Cerebellar nuclear complex (tissue), 1 donor: ENCODE results near the gene S100A12.
"Not testable (repeated sequence)": the region's sequence is repeated elsewhere in the genome, so short reads cannot be mapped to it uniquely, and the experiment has no call there.

Experiments used
- DNase-seq, 2 experiments: peaks; one replicate each; lab custom pipeline; 2025; lab: John Stamatoyannopoulos, UW

S100A12 gene

DNA sequence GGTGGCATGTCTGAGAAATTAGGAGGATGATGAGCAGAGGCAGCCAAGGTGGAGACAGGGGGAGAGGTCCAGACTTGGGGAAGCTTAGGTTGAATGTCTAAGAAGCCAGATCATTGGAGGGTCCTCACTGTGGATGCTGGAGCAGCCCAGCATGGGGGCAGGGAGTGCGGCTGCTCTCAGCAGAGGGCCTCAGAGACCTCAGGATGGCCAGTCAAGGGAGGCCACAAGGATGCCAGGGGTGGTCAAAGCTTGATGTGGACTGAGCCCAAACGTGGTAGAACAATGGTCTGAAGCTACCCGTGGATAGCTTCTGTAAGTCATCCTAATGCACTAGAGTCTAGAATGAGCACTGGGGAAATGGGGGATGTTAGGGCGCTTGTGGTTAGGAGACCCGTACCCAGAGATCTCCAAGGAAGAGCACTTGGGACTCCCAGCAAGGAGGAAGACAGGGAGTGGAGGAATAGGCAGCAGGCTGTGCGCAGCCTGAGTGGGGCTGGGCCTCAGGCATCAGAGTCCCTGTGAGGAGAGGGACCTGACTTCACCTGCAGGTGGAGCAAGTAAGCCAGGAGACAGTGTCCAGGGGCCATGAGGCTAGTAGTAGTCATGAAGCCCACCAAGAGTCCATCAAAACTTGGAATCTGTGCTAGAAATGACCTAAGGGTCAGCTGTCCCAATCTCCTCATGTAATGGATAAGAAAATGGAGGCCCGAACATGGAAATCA lies 22.0 kb downstream of the S100A12 start:
- DNase-seq = no peak

DNA sequence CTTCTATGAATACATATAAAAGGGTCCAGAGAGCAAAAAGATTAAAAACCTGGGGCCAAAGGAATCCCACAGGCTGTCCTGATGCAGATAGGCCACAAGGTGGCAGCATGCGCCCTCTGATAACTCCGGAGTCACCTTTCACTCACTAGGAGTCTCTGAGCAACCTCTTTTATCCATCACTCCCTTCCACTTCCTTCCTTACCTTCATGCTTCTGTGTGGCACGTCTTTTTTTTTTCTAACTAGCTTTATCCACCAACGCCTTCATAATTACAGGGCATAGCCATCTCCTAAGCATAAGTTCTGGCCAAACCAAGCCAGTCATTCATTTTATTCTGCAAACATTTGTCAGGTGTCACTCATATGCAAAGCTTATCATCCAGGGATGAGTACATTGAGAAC lies 22.9 kb downstream of the S100A12 start:
- DNase-seq = peak in 1 of 2 experiments; percentile 2

- no peak for DNase-seq
Observed at GRCh38 chr1:153350321-153350957, 25.0 kb downstream of the S100A12 start.

- DNase-seq = no peak
Observed at GRCh38 chr1:153349363-153350320, 25.8 kb downstream of the S100A12 start.

GRCh38 chr1:153348511-153349362 lies 26.7 kb downstream of the S100A12 start, which contains the start of gene PGLYRP4:
Gene PGLYRP4 (minus strand): TSS chr1:153348841. CDS start chr1:153347932, 909 bp downstream.
- DNase-seq = no peak

DNA sequence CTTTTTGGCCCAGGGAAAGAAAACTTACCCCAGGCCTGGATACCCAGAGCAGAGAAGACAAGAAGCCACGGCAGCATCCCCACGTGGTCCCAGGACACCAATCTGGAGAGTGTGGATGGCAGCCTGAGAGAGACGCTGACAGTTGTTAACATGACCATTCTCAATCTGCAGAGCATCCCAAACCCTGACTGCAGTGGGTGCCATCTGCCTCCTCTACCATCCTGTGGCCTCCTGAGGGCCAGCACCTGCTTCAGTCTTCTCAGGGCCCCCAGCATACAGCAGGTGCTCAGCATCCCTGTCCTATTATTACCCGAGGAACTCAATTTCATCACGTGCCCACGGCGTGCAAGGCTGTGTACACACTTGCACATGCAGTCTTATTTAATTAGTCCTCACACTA lies 27.6 kb downstream of the S100A12 start:
- DNase-seq = no peak

GRCh38 chr1:153347049-153347448 lies 28.4 kb downstream of the S100A12 start:
- DNase-seq = not testable (repeated sequence)

DNA sequence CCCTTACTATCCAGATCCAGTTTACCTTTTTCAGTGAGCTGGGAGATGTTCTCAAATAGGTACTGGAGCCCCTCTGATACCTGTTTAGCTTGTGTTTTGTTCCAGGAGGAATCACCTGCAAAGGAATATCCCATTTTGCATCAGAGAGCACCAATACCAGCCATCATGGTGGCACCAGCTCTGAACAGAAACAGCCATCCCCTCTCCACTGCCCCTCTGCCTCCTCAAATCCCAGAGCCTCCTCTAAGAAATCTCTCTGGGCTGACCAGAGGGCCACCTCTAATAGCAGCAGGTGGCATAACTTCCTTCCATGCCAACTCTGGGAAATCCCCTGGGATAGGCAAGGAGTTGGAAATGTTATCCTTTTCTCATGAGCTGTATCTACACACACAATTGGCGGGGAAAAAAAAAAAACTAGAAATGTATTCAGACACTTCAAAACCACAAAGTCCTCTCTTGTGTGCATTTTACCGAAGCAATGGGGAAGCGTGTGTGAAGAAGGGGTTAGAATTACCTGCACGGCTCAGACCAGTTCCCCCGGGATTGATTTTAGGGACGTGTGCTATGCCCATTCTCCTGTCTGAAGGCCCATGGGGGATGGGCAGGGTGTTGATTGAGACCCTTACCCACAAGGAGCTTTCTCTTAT lies 29.2 kb downstream of the S100A12 start:
- no peak for DNase-seq

DNA sequence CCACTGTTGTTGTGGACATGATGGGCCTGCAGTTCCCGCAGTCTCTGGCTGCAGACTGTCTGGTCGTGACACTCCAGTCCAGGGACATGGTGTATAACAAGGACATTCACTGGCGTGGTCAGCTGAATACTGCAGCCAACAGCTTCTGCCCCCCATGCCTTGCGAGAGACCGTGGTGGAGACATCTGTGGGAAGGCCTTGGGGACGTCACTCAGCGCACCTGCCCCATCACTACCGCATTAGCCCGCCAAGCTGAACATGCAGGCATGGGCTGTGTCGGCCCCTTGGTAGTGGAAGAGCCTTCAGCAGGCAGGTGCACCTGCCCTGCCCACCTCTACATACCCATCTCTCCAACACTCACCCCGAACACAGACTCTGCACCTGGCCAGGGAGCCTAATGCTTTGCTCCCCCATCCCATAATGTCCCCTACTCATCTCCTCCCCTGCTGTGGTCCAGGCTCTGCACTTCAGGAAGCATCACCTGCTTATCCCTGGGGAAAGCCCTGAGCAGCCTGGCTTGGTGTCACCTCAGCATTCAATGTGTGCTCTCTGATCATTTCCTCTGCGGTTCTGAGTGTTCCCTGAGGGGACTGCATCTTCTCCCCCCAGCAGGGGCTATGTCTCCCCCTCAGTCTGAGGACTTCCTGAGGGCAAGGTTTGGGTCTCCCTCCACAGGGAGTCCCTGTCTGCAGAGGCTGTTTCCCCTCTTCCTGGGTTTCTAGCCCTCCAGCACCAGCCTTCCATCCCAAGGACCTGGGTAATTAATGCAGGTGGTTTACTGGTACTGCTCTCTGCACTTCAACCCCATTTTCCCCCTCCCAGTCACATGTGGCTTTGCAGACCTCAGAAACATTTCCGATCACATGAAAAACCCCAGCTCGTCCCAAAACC lies 30.0 kb downstream of the S100A12 start:
- no peak for DNase-seq

DNA sequence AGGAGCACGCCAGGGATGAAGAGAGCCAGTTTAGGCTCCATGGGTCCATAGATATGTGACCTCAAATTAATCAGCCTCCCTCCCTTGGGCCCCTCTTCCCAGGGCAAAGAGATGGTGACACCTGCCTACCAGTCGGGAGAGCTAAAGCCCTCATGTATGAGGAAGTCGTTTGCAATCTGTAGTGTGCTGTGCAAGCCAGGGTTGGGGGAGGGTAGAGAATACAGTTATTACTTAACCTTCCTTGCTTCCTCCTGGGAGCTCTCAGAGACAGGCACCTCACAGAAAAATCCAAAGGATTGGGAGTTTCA lies 30.7 kb downstream of the S100A12 start:
- no peak for DNase-seq

GRCh38 chr1:153343811-153344717 lies 31.4 kb downstream of the S100A12 start:
- no peak for DNase-seq

GRCh38 chr1:153343040-153343681 lies 32.3 kb downstream of the S100A12 start:
- no peak for DNase-seq

DNA sequence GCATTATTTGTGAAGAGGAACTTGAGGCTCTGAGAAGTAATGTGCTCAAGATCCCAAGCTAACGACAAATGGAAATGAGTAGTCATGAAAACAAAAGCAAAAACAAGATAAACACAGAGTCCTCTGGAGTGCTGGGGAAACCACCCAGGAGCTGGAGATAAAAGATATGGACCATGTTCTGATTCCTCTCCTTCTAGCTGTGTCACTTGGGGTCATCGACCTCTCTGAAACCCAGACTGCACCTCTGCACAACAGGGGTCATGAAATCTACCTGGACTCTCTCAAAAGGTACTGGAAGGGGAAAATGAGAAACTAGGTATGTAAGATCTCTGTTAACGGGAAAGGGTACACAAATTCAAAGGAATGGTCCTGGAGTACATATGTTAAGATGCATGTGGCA lies 33.2 kb downstream of the S100A12 start:
- no peak for DNase-seq

DNA sequence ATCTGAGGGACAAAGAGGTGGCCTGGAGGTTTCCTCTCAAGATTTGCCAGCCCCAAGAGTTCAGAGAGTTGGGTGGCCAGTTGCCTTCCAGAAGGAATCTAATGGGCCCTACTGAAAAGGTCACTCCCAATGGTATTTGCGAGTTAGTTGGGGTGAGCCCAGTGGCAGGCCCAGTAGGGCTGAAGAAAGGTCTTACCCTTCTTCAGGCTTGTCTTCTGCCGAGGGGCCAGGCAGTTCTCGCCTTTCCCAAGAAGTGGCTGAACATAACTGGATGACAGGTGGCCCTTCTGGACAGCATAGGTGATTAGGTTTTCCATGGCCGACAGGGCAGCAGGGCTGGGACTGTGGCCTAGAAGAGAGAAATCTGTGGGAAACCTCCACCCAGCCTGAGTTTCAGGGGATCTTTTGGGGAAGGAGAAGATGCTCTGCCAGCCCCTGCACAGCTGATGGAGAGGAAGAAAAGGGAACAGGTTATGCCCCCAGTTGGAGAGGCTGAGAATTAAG lies 33.9 kb downstream of the S100A12 start:
- no peak for DNase-seq

- no peak for DNase-seq
Observed at GRCh38 chr1:153340356-153340755, 35.1 kb downstream of the S100A12 start.

DNA sequence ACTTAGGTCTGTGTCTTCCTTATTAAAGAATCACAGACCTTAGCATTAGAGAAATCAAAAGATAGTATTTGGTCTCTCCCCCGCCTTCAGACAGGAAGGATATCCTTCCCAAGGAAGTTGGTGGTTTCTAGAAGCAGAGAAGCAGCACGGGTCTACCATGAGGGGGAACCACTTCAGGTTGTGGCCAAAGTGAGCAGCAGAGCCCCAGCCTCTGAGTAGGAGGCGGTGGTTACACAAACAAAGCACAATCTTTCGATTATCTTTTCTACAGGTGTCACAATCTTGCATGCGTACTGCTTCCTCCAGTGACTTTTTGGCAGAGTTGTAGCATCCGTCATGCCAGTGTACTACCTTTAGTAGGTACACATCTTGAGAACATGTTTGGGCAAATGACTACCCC lies 35.6 kb downstream of the S100A12 start:
- no peak for DNase-seq

DNA sequence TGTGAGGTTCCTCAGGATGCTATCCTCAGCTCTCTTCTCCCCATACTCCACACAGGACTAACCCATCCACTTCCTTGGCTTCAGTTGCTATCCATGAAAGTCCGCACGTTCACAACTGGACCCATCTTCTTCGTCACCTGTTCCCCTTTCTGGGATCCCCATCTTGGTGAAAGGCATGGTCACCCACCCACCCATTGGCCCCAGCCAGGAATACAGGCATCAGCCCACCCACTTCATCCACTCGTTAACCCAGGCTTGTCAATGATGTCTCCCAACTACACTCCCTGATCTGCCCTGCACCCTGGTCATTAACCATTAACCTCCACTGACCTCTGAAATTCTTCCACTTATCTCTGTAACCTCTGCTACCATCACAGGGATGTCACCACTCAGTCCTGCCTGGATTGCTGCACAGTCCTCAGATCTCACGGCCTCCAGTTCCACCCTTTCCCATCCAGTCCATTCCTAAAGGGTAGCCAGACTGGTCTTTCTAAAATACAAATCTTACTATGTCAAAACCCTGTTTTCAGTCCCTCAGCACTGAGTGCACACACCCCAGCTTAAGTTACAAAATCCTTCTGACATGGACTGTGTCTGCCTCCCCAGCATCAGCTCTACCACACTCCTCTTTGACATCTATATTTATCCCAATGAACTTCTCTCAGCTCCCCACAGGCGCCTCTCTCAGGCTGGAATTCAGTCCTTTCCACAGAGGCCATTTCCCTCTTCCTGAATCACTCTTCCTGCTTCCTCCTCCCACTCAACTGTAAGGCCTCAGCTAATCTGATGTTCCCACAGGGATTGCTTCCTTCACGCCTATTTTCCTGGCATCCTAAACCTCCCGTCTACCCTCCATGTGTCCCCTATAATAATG lies 37.2 kb downstream of the S100A12 start:
- no peak for DNase-seq
